ES-I3 (cell line): ENCODE results near the gene KLC1.

Source experiments
- H3K36me3 ChIP-seq: 2 replicates; pipeline ENCODE4 v1.6.1; 2013; ENCODE audit warnings: mild to moderate bottlenecking, low read length, control low read depth, moderate library complexity; ENCODE audit not compliant: insufficient read depth
- H3K4me1 ChIP-seq: 2 replicates; pipeline ENCODE4 v1.6.1; 2013; ENCODE audit warnings: mild to moderate bottlenecking, control low read depth, low read length; ENCODE audit not compliant: insufficient read depth
- H3K9ac ChIP-seq: 2 replicates; pipeline ENCODE4 v1.6.1; 2013; ENCODE audit warnings: low read depth, mild to moderate bottlenecking, low read length, moderate library complexity
- H3K9me3 ChIP-seq: 2 replicates; pipeline ENCODE4 v1.6.1; 2013; ENCODE audit warnings: mild to moderate bottlenecking, low read length, moderate library complexity; ENCODE audit not compliant: control insufficient read depth, insufficient read depth

KLC1 gene

DNA sequence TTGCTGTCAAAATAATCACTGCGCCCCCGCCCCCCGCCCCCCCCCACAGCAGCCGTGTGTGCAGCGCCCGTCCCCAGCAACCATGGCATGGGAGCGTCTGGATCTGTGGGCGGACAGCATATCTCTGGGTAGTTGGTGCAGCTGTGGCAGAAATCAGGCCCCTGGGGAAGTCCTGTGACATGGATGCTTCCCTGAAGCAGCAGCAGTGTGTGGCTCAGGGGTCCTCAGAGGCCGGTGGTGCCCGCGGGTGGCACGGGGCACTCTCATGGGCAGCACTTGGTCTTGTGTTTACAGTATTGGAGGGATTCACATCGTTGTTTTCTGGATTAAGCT lies 67.0 kb downstream of the KLC1 start:
- Histone ChIP-seq H3K36me3 (peaks cover 9% of the 10 kb centered on the region; the same call in 1 of the 2 replicates), H3K9ac (no peak overlapping the region), H3K4me1 (peaks cover 11% of the 10 kb centered on the region; the same call in 1 of the 2 replicates), H3K9me3 (no peaks in the 10 kb centered on the region)

- peaks cover 11% of the 10 kb centered on the region; the same call in 1 of the 2 replicates for H3K4me1 ChIP-seq
- peaks cover 9% of the 10 kb centered on the region; the same call in 1 of the 2 replicates for H3K36me3 ChIP-seq
- H3K9me3 ChIP-seq = no peaks in the 10 kb centered on the region
- H3K9ac ChIP-seq = no peak overlapping the region
These were observed 67.6 kb downstream of the KLC1 start for GRCh38 chr14:103696466-103697071.

DNA sequence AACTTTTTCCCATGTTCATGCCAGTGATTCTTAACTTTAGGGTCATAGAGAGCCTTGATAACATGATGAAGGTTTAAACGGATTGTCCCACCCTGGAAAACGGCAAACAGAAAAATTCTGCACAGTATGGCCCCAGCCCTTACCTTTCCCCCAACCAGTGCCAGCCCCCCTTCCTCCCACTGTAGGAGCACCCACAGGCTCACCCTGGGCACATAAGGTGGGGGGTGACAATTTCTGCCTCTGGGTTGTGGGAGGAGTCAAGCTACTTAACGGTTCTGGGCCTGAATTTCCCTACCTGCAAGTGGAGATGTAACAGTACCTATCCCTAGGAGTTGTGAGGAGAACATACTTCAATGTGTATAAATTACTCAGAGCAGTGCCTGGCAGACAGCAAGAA lies 68.2 kb downstream of the KLC1 start:
- peaks cover 11% of the 10 kb centered on the region; the same call in 1 of the 2 replicates for H3K4me1 ChIP-seq
- H3K9ac ChIP-seq = no peak overlapping the region
- H3K9me3 ChIP-seq = no peaks in the 10 kb centered on the region
- H3K36me3 ChIP-seq = peaks cover 6% of the 10 kb centered on the region; the same call in 1 of the 2 replicates

DNA sequence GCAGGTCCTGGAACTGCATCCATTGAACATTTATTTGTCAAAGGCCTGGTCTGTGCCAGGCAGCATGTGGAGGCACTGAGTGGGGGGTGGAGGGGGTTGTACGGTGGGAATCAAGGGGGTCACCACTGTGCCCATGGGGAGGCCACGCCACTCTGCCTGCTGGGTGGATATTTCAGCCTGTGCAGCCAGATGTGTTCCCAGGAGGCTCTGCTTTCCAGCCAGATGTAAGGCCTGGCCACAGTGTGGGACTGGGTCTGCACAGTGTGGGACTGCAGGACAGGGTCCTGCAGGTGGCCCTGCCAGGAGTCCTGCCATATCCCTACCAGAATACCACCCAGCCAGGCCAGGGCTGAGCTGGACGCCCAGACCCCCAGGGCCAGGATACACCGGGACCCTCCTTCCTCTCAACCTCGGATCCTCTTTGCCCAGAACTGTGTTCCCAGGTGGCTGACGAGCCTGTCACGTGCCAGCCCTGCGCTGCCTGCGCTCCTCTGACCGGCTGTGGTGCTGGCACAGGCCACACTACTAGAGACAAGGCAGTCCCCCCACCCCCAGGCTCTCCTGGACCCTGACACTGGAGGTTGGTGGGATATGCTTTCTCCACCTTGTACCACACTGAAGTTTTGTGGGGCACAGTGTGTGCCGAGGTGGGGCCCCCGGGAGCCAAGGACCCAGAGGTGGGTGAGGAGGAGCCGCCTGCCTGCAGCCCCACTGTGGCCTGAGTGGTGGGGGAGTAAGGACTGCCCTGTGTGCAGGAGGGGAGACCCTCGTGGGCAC lies 68.8 kb downstream of the KLC1 start:
- Histone ChIP-seq H3K4me1 (peaks cover 11% of the 10 kb centered on the region; the same call in 1 of the 2 replicates), H3K9me3 (no peaks in the 10 kb centered on the region)

DNA sequence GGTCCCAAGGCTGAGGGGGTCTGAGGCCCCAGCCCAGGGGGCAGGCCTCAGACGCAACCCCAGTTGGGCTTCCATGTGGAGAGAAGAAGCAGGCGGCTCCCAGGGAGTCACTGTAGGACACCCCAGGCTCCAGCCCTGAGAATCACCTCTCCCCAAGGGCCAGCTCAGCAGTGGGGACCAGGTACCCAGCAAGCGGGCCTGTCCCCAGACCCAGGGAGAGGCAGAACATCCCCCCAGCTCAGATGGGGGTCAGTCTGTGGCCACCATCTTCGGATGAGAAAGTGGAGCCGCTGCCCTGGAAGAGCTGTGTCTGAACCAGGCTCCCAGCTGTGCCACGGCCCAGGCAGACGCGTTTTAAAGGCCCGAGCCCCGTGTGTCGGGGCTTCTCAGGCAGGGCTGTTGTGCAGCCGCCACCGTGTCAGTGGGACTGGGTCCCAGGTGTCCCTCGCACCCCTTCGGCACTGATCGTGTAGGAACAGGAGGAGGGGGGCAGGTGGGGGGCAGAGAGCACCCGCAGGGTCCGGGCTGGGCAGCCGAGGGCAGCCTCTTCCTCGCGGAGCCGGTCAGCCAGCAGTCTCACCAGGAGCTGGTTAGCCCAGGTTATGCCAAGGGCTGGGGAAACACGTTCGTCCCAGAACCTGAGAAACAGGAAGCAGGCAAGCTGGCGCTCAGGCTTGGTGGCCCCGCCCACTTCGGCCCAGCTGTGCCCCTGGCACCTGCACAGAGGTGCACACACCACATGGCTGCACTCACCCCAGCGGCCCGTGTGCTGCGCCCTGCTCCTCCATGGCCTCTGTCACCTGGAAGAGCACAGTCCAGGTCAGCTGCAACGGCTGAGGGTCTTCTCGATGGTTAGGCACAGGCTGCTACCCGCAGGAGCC lies 69.6 kb downstream of the KLC1 start:
- Histone ChIP-seq H3K9me3 (no peaks in the 10 kb centered on the region), H3K36me3 (peaks cover 2% of the 10 kb centered on the region; the same call in 1 of the 2 replicates), H3K9ac (no peak overlapping the region), H3K4me1 (peaks cover 11% of the 10 kb centered on the region; the same call in 1 of the 2 replicates)

More for the DNA sequence above, 68.8 kb downstream of the KLC1 start:
- peaks cover 5% of the 10 kb centered on the region; the same call in 1 of the 2 replicates for H3K36me3 ChIP-seq
- no peak overlapping the region for H3K9ac ChIP-seq

GRCh38 chr14:103699261-103699661 lies 70.2 kb downstream of the KLC1 start:
- H3K4me1 ChIP-seq = peaks cover 11% of the 10 kb centered on the region; the same call in 1 of the 2 replicates
- H3K36me3 ChIP-seq = peaks cover 2% of the 10 kb centered on the region; the same call in 1 of the 2 replicates
- no peaks in the 10 kb centered on the region for H3K9me3 ChIP-seq
- H3K9ac ChIP-seq = no peak overlapping the region

- Histone ChIP-seq H3K36me3 (0 out of 2 replicates have a peak, but pooled peaks cover 2% of the 10 kb centered on the region), H3K9ac (no peak overlapping the region), H3K9me3 (no peaks in the 10 kb centered on the region), H3K4me1 (peaks cover 11% of the 10 kb centered on the region; the same call in 1 of the 2 replicates)
These were observed 71.1 kb downstream of the KLC1 start for GRCh38 chr14:103699901-103700752.

DNA sequence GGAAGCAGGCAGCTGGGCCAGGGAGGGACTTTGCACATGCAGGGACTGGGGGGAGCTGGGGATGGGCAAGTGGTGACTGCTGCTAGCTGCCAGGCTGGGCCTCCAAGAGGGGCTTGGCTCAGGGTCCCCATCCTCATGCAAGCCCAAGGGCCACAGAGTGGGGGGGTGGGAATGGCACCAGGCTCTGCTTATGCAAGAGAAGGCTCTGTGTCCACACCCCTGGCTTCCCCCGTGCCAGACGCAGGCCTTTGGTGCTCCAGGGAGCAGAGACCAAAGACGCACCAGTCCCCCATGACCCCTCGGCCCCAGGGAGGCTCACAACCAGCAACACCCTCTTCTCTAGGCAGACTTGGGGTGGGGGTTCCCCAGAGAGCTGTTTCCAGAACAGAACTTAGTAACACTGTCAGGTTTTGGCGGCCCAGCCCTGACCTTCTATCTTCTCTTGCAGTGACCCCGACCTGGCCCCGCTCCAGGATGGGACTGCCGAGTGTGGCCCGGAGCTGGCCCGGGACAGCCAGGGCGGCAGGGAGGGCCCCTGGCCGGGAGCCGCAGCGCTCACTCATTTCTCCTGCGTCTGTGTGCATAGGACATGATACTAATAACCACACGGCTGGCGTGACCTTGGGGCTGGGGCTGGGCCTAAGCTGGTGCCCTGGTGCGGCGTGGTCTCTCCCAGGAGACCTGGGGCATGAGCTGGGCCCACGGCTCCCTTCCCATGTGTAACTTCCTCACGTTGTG lies 71.9 kb downstream of the KLC1 start:
- Histone ChIP-seq H3K4me1 (peaks cover 8% of the 10 kb centered on the region; the same call in 1 of the 2 replicates), H3K9ac (no peak overlapping the region), H3K36me3 (peaks cover 4% of the 10 kb centered on the region; the same call in 1 of the 2 replicates), H3K9me3 (no peaks in the 10 kb centered on the region)

- Histone ChIP-seq H3K9ac (no peak overlapping the region), H3K36me3 (peaks cover 10% of the 10 kb centered on the region; the same call in 1 of the 2 replicates), H3K9me3 (no peaks in the 10 kb centered on the region), H3K4me1 (peaks cover 3% of the 10 kb centered on the region; the same call in 1 of the 2 replicates)
These were observed 73.1 kb downstream of the KLC1 start for GRCh38 chr14:103702095-103702494.

DNA sequence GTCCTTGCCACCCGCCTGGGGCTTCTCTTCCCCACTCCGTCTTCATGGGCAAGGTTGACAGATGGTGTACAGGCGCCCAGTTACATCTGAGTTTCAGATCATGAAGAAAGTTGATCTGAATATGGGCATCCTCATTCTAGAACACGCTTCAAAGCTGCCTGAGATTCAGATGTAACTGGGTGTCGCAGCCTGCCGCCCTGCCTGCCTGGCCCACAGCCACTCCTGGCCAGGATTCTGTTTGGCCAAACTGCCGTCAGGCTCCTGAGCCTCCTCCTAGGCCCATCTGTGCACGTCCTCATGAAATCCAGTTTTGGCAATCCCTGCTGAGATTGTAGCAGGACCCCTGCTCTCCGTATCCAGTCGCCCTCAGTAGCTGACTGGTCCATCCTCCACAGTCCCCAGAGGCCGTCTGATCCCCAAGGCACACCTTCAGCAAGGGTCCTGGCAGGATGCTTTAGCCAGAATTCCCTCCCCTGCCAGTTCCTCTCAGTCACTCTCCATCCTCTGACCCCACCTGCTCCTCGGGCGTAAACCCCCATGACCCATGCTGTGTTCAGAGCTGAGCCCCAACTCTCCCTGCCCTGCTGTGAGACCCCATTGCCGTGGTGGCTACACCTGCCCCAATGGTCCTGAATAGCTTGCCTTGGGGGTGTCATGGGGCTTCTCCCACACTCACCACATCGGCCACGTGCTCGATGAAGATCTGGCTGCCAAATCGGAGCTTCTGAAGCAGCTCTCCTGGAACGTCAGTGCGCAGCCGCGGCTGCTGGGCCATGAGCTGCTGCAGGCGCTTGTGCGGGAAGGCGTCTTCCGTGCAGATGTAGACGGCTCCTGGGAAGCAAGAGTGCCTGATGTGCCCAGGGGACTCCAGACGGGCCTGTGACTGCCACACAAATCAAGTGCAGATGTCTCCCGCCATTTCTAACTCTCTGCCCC lies 73.8 kb downstream of the KLC1 start:
- no peaks in the 10 kb centered on the region for H3K9me3 ChIP-seq
- H3K4me1 ChIP-seq = no peaks in the 10 kb centered on the region
- peaks cover 10% of the 10 kb centered on the region; the same call in 1 of the 2 replicates for H3K36me3 ChIP-seq
- no peak overlapping the region for H3K9ac ChIP-seq

- Histone ChIP-seq H3K9me3 (no peaks in the 10 kb centered on the region), H3K4me1 (no peaks in the 10 kb centered on the region), H3K36me3 (peaks cover 8% of the 10 kb centered on the region; the same call in 1 of the 2 replicates), H3K9ac (no peak overlapping the region)
These were observed 74.7 kb downstream of the KLC1 start for GRCh38 chr14:103703433-103704385.
